GM06990 (cell line): ENCODE data around the gene B3GLCT.

Experiments used
- DNase-seq: peaks from one replicate; pipeline ENCODE4 v3.0.0-alpha.2; 2011; ENCODE audit not compliant: insufficient read length; ENCODE audit errors: extremely low read depth
- H3K27me3 ChIP-seq: replicated peaks from 2 replicates; pipeline ENCODE4 v1.6.0; 2011; ENCODE audit warnings: low read length; ENCODE audit not compliant: control insufficient read depth, insufficient read depth
- H3K36me3 ChIP-seq: 2 replicates; pipeline ENCODE4 v1.5.1; 2011; ENCODE audit warnings: low read length; ENCODE audit not compliant: control insufficient read depth, insufficient read depth
- H3K4me3 ChIP-seq: replicated peaks from 2 replicates; pipeline ENCODE4 v1.5.1; 2011; ENCODE audit warnings: low read depth, mild to moderate bottlenecking, control low read depth, low read length
- TF ChIP-seq, protein P1 (sequence below): IDR thresholded peaks from 2 replicates; pipeline ENCODE4 v1.5.1; 2011; ENCODE audit warnings: low read length, control low read depth, mild to moderate bottlenecking, inconsistent platforms; ENCODE audit not compliant: insufficient read depth, poor library complexity, severe bottlenecking

B3GLCT gene

DNA sequence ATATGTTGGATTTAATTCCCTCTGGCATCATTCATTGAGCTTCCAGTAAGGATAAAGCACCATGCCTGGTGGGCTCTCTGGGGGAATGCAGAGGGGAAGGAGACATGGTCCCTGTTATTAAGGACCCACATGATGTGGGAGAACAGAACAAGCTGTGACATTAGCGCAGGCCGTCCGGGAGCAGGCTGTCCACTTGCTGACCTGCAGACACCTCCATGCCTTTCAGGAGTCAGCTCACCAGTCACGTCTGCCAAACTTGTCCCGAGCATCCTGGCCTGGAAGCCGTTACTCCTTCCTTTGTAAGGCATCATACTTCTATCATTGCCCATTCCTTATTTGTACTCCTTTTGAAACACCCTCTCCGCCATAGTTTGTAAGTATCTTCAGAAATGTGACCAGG is 23.4 kb downstream of the B3GLCT start:
- TF ChIP-seq, protein P1, sequence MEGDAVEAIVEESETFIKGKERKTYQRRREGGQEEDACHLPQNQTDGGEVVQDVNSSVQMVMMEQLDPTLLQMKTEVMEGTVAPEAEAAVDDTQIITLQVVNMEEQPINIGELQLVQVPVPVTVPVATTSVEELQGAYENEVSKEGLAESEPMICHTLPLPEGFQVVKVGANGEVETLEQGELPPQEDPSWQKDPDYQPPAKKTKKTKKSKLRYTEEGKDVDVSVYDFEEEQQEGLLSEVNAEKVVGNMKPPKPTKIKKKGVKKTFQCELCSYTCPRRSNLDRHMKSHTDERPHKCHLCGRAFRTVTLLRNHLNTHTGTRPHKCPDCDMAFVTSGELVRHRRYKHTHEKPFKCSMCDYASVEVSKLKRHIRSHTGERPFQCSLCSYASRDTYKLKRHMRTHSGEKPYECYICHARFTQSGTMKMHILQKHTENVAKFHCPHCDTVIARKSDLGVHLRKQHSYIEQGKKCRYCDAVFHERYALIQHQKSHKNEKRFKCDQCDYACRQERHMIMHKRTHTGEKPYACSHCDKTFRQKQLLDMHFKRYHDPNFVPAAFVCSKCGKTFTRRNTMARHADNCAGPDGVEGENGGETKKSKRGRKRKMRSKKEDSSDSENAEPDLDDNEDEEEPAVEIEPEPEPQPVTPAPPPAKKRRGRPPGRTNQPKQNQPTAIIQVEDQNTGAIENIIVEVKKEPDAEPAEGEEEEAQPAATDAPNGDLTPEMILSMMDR = no peak
- Histone ChIP-seq H3K4me3 (no peak overlapping the region), H3K36me3 (no peaks in the 10 kb centered on the region), H3K27me3 (no peaks in the 10 kb centered on the region)
- no peak for DNase-seq

GRCh38 chr13:31223640-31224039 is 23.9 kb downstream of the B3GLCT start:
- Histone ChIP-seq H3K27me3 (no peaks in the 10 kb centered on the region), H3K36me3 (no peaks in the 10 kb centered on the region), H3K4me3 (no peak overlapping the region)
- DNase-seq = no peak
- TF ChIP-seq, protein P1 = no peak

DNA sequence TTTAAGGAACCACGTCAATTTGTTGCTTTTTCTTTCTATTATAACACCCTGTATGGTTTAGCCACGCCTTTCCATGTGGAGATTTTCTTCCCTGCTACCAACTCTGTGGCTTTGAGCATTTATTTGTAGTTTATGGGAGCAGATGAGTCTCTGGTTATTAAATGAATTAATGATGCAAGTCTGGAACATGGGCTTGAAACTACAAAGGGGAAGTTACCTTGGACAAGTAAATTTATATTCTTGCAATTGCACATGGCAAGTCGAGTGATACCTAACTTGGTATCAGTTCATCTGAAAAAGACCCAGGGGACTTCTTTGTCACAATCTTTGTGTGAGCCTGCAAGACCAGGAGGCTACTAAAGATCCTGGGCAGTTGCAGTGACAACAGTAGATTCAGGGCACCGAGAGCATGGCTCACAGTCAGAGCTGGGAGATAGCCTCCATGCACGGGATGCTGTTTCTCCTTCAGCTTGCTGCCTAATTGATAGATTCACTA is 24.4 kb downstream of the B3GLCT start:
- H3K36me3 ChIP-seq = no peaks in the 10 kb centered on the region
- H3K27me3 ChIP-seq = no peaks in the 10 kb centered on the region
- DNase-seq = no peak
- TF ChIP-seq, protein P1 = no peak
- H3K4me3 ChIP-seq = no peak overlapping the region

- Histone ChIP-seq H3K27me3 (no peaks in the 10 kb centered on the region), H3K36me3 (no peaks in the 10 kb centered on the region), H3K4me3 (no peak overlapping the region)
- TF ChIP-seq, protein P1 = no peak
- no peak for DNase-seq
Measured at GRCh38 chr13:31224963-31225559, 25.3 kb downstream of the B3GLCT start.

- Histone ChIP-seq H3K36me3 (no peaks in the 10 kb centered on the region), H3K27me3 (no peaks in the 10 kb centered on the region), H3K4me3 (no peak overlapping the region)
- DNase-seq = no peak
- TF ChIP-seq, protein P1 = no peak
Measured at GRCh38 chr13:31225998-31226675, 26.4 kb downstream of the B3GLCT start.
